Upper lobe of left lung (tissue), 4 donors: ENCODE data around the gene ADAM15.

Experiments
- CTCF ChIP-seq, 6 experiments: fragments of 450-650 bp in 4 of 6; fragments of 200-600 bp in 2 of 6; sonication (generic) in 2 of 6; IDR thresholded peaks; one replicate each; pipeline ENCODE4 v1.5.1; 2016 to 2019; ENCODE audit warnings: antibody characterized with exemption in 6 of 6
- POLR2A ChIP-seq, 4 donors: fragments of 450-650 bp; IDR thresholded peaks; one replicate each; pipeline ENCODE4 v1.5.1; 2016 to 2017; ENCODE audit warnings: antibody characterized with exemption in 4 of 4, mild to moderate bottlenecking in 2 of 4

DNA sequence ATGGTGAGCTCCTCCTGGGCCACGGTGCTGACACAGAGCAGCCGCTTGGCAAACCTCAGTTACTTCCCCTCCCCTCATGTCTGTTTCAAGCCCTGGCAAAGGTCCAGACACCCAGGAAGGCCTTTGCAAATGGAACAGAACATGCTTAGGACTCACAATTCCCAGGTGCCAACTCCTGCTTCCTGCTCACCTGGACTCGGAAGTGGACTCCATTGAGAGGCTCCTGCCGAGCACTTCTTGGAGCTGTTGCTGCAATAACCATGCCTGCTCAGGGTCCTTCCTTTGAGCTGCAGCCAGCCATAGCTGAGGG lies 28.2 kb upstream of the ADAM15 start:
- TF ChIP-seq CTCF (IDR thresholded peaks at IDR 0.05) = no peak
- no peak for TF ChIP-seq POLR2A (IDR thresholded peaks at IDR 0.05)
